Activated effector memory CD4-positive, alpha-beta T cell treated with Interleukin-2 at 50 U/mL for 16 hours (primary cell): ENCODE measurements around the gene FBXO44.
"Not testable (repeated sequence)": the region's sequence is repeated elsewhere in the genome, so short reads cannot be mapped to it uniquely, and the experiment has no call there.

ENCODE experiments used
- DNase-seq: peaks from one replicate; pipeline ENCODE4 v3.0.0-alpha.2; 2020

Gene FBXO44

DNA sequence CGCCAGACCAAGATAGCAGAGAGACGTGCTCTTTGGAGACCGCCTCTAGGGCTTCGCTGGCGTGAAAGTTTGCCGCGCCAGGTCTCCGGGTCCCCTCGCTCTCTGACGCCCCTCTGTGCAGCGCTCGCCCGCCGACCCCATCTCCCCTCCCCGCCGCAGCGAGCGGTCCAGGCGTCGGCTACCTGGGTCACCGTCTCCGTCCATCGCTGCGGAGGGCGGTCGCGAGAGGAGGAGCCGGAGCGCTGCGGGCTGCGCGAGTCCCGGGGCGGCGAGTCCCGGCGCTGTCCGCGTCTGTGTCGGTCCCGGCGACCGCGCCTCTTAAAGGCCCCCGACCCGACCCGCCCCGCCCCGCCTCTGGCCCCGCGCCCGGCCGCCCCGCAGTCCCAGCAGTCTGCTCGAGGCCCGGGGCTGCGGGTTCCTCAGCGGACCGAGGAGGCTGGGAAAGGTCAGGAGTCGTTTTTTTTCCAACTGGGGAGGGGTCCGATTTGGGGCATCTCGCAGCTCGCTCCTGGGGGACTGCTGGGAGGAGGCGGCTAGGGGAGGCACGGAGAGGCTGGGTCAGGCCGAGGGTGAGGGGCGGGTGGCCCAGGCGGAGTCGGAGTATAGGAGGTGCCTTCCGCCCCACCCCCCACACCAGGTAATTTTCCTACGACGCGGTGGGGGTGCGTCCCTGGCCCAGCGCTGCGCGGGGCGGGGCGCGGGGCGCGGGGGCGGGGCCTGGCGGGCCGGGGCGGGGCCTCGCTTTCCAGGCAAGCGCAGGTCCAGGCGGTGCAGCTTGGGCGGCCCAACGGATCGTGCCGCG lies at the start of gene FBXO44, which contains the start of gene FBXO2:
Gene FBXO44, plus strand, starts transcription at position 741 of the 802 bp plus-strand sequence. CDS start 959 bp downstream, outside the sequence.
Gene FBXO2, minus strand, starts transcription at position 293 of the 802 bp plus-strand sequence. Its CDS starts 89 bp downstream, at position 204.
- DNase-seq = peak; percentile 61

DNA sequence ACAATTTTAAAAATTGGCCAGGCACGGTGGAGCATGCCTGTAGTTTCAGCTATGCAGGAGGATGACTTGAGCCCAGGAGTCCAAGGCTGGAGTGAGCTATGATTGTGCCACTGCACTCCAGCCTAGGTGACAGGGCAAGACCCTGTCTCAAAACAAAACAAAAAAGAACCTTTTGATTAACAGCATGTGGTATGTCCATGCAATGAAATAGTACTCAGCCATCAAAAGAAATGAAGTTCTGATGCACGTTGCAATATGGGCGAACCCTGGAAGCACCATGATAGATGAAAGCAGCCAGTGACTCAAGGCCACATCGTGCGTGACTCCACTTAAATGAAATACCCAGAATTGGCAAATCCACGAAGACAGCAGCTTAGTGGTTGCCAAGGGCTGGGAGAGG lies 47.9 kb upstream of the FBXO44 start:
- no peak for DNase-seq

DNA sequence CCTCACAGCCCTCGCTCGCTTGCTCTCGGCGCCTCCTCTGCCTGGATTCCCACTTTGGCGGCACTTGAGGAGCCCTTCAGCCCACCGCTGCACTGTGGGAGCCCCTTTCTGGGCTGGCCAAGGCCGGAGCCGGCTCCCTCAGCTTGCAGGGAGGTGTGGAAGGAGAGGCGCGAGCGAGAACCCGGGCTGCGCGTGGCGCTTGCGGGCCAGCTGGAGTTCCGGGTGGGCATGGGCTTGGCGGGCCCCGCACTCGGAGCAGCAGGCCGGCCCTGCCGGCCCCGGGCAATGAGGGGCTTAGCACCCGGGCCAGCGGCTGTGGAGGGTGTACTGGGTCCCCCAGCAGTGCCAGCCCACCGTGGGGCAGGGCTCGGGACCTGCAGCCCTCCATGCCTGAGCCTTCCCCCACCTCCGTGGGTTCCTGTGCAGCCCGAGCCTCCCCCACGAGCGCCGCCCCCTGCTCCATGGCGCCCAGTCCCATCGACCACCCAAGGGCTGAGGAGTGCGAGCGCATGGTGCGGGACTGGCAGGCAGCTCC lies 46.0 kb upstream of the FBXO44 start:
- not testable (repeated sequence) for DNase-seq

DNA sequence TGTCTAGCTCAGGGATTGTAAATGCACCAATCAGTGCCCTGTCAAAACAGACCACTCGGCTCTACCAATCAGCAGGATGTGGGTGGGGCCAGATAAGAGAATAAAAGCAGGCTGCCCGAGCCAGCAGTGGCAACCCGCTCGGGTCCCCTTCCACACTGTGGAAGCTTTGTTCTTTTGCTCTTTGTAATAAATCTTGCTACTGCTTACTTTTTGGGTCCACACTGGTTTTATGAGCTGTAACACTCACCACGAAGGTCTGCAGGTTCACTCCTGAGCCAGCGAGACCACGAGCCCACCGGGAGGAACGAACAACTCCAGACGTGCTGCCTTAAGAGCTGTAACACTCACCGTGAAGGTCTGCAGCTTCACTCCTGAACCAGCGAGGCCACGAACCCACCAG lies 45.3 kb upstream of the FBXO44 start:
- DNase-seq = not testable (repeated sequence)

GRCh38 chr1:11610629-11611180 lies 44.0 kb upstream of the FBXO44 start:
- DNase-seq = no peak

DNA sequence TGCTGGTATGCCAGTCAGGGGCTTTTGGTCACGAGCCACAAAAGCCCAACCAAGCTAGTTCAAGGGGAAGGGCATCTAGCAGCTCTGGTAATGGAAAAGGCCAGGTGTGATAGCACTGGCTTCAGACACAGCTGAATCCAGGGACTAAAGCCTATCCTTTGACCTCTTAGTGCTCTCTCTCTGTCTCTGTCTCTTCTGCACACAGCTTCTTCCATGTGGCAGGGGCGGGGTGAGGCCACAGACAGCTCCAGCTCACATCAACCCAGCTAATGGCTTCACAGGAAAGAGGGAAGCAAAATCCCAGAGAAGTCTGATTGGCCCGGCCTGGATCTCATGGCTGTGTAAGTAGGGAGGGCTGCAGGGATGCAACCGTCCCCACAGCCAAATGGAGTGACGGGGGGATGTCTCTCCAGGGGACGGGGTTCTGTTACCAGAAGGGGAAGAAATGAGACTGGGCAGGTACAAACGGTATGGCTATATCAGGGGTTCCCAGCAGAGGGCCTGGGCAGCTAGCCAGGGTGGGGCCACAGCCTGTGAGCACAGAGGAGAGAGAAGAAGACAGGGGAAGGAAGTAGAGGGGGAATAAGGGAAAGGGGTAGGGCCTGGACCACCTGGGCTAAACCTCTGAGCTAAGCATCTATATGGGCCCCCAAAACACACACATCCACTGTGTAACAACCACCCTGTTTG lies 42.9 kb upstream of the FBXO44 start:
- no peak for DNase-seq

GRCh38 chr1:11613347-11613746 lies 41.3 kb upstream of the FBXO44 start:
- no peak for DNase-seq

- DNase-seq = no peak
Measured at GRCh38 chr1:11615090-11615489, 39.6 kb upstream of the FBXO44 start.

DNA sequence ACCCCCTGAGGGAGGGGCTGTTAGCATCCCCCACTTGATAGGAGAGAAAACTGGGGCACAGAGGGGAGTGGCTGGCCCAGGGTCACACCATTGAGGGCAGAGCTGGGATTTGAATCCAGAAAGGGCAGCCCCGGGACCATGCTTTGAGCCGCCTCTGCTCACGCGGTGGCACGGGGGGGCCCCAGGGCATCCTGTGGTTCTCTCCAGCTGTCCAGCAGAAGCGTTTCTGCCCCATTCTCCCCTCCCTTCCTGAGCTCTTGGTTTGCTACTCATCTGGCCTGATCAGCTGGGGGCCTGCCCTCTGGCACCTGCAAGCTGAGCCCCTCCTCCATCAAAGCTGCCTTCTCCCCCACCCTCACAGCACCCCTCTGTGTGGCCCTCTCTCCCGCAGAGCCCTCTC lies 37.9 kb upstream of the FBXO44 start:
- DNase-seq = no peak

GRCh38 chr1:11617314-11617713 lies 37.4 kb upstream of the FBXO44 start:
- no peak for DNase-seq

- no peak for DNase-seq
Measured at GRCh38 chr1:11617741-11618140, 36.9 kb upstream of the FBXO44 start.

- no peak for DNase-seq
Measured at GRCh38 chr1:11620405-11620804, 34.3 kb upstream of the FBXO44 start.

- no peak for DNase-seq
Measured at GRCh38 chr1:11620924-11621323, 33.8 kb upstream of the FBXO44 start.

DNA sequence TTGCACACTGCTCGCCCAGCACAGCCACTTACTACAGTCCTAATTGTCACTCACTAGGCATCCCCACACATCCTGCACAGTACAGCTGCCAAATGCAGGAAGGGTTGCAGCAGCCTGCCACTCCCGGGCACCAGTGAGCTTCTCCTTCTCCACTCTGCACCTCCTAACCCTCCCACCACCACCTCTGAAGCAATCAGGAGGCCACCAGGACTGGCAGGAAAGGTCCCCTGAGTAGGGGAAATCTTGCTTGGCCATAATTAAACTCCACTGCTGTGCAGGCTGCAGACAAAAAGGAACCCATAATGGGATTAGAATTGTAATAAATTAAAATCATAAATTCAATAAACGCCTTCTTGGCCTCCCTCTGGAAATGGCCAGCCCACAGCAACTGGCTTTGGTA lies 32.3 kb upstream of the FBXO44 start:
- DNase-seq = no peak

DNA sequence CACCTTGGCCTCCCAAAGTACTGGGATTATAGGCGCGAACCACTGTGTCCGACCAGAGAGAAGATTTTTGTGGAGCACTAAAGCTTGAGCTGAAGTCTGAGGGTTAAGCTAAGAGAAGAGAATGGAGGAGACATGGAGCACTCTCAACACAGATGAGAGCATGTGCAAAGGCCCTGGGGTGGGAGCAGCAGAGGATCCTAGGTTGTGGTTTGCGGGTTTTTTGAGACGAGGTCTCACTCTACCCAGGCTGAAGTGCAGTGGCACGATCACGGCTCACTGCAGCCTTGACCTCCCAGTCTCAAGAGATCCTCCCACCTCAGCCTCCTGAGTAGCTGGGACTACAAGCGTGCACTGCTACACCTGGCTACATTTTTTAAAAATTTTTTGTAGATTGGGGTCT lies 31.0 kb upstream of the FBXO44 start:
- no peak for DNase-seq

GRCh38 chr1:11626551-11626950 lies 28.1 kb upstream of the FBXO44 start:
- DNase-seq = no peak

DNA sequence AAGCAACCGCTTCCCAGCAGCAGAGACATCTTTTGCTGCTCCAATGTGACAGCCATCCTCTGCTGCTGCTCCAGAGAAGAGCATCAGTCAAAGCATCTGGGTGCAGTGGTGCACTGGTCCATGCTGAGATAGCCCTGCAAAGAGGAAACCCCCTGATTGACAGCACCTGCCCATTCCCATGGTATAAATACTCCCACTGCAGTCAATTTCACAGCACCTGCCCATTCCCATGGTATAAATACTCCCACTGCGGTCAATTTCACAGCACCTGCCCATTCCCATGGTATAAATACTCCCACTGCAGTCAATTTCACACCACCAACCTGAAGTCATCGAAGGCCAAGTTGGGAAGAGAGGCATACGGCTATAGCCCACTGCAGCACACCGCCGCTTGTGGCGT lies 25.9 kb upstream of the FBXO44 start:
- no peak for DNase-seq

DNA sequence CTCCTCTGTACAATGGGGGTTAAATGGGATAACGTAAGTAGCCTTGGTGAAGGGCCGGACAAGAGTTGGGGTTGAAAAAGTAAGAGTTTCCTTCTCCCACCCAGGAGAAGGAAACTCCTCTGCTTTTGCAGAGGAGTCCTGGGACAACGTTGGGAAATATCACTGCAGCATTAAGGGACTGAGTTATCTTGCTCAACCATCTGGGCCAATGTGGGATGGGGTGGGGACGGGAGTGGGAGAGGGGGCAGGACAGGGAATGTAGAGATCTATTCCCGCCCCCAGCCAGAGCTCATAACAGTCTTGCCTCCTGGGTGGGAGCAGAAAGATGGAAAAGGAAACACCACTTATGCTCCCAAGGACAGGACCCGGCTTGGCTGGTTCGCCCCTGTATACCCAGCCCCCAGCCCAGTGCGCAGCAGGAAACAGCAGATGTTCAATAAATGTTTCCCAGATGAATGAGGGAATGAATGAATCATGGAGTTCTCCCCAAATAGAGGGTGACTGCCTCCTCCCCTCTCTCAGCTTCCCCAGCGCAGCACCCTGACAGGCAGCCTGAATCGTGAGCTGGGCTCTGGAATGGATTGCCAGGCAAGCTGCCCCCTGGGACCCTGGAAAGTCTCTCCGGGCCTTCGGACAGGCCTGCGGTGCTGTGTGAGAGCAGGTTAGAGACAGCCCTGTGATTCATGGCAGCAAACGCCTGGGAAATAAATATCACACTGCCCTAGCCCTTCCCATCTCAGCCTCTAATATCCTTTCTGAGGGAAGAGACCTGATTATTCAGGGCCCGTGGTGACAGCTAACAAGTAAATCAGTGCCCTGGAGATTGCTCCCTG lies 25.3 kb upstream of the FBXO44 start:
- no peak for DNase-seq

DNA sequence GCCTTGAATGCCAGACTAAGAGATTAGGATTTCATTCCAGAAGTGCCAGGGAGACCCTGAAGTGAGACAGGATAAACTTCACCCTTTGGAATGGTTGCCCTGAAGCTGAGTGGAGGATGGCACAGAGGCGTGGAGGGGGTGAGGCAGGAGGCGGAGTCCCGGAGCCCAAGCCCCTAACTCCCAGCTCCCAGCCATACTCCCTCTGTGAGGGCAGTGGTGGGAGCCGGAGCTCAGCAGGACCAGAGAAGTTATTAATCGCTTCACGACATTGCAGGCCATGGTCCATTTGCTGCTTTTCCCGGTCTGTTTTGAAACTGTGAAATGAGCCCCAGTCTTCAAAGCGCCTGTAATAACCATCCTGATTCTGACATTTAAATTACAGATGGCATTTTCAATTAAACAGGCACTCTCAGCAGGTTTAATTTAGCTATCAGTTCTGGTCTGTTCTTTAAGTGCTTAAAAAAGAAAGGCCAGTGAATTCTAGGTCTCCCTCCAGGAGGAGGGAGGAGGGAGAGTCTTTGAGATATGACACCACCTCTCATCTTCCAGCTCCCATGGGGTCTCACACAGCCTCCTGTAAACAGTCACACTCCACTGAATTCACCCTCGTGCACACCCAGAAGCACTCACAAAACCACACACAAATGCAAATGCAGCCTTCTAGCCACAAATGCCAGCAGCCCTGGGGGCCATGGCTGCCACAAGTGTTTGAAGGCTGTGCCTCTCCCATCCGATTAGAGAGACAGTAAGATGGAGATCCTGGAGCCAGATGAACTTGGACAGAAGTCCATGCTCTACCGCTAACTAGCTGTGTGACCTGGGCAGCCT lies 20.1 kb upstream of the FBXO44 start:
- DNase-seq = no peak

- no peak for DNase-seq
Measured at GRCh38 chr1:11638121-11638520, 16.6 kb upstream of the FBXO44 start.

GRCh38 chr1:11639372-11639771 lies 15.3 kb upstream of the FBXO44 start:
- no peak for DNase-seq

DNA sequence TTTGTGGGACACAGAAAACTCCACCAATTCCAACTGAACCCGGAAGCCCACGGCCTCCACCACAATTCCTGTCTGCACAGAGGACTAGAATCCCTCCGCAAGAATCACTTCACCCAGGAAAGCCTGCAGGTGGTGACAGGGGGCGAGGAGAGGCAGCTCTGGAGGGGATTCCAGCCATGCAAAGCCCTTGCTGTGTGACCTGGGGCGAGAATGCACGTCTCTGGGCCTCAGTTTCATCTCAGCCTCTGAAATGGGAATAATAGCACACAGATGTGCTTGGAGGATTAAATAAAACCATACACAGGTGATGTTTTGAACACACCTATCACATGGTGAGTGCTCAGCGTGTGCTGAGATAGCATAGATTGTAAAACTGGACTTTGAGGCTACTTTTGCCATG lies 14.6 kb upstream of the FBXO44 start:
- no peak for DNase-seq
